Activated CD4-positive, alpha-beta T cell treated with anti-CD3 and anti-CD28 coated beads for 1 hour (primary cell): Measurements from ENCODE around the gene PID1.

ENCODE experiments used
- DNase-seq: peaks from one replicate; pipeline ENCODE4 v3.0.0-alpha.2; 2020

Gene PID1

DNA sequence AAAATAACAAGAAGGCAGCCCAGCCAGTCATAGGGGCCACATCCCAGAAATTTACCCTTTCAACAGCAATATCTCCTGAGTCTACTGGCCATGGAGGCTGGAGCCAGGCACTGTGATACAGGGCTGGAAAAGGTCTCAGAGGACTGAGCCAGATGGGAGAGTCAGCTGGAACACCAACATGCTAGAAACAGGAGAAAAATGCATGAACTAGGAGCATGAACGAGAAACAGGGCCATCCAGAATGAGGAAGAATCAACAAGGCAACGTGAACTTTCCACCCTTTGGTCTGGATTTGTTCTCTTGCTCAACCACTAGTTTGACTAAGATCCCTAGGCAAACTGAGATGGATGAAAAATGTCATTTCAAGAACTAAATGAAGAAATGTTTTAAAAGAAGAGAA, 13.1 kb downstream of the PID1 start:
- DNase-seq = no peak

DNA sequence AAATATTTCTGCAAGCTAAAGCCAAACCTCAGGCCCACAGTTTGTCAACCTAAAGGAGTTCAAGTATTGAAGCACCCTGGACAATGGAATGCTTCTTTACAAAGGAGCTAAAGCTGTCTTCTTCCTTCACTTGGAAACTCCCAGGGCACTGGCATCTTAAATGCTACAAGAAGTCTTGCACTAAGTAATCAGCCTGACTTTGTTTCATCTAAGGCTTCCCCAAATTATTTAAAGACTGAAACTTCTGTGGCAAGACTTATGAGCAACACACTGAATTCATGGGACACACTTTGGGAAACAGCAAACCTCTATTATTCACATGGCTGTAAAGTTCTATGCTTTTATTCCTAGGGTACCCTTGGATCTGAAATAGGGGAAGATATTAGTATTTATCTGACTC, 14.7 kb downstream of the PID1 start:
- no peak for DNase-seq

DNA sequence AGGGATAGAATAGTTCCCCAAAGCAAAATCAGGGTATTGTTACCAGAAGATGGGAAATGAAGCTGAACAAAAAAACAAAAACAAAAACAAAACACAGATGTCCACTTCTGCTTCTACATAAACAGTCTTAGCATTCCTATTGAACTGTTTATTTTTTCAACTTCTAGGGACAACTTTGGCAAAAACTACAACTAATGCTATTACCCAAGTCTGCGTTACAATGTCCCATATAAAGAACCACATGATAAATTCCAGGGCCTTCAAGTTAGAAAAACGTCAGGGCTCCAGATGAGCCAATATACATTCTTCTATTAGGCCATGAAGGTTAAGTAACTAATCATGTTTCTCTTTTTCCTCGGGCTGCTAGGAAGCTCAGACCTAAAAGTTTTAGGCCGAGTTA, 16.9 kb downstream of the PID1 start:
- no peak for DNase-seq

DNA sequence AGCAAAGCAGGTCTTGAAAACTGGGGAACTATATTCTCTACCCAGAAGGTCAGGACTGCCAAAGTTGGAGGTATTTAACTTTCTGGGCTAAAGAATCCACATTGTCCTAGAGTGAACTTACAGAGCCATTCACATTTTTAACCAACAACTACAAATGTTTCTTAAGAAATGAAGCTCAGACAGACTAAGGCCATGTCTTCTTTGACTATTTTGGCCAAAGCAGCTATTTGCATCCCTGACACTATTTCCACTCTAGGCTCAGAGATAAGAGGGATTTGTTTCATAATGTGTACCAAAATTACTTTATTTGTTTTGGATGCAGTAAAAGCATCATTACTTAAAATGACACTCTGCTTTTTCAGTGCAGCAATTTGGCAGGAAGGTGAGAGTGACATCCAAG, 18.1 kb downstream of the PID1 start:
- no peak for DNase-seq

DNA sequence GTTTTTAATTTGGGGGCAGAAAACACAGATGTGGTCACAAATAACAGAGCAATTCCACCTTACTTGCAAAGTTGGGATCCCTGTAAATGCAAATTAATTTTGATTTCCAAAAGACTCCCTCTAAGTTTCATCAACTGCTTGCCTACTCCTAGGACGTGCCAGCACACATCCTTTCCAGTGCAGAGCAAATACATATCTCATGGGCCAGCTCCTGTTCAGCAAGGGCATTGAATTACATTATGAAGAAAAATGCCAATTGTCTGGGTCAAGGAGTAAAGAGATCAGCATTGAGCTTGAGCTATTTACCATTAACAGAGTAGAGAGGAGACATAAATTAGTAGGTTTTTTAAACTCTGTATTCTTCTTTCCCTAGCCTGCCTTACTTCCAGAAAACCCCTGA, 18.8 kb downstream of the PID1 start:
- DNase-seq = no peak

DNA sequence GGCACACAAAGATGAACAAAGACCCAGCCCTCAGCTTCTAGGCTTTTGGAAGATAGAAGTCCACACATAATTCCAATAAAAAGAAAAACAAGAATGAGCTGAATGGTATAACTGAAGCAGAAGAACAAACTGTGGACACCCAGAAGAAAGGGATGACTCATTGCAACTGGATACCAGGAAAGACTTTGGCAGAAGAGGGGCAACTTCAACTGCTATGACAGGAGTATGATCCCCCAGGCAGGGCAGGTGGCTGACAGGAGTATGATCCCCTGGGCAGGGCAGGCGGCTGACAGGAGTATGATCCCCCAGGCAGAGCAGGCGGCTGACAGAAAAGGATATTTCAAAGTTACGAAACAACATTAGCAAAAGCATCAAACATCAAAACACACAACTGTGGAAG, 21.6 kb downstream of the PID1 start:
- no peak for DNase-seq

DNA sequence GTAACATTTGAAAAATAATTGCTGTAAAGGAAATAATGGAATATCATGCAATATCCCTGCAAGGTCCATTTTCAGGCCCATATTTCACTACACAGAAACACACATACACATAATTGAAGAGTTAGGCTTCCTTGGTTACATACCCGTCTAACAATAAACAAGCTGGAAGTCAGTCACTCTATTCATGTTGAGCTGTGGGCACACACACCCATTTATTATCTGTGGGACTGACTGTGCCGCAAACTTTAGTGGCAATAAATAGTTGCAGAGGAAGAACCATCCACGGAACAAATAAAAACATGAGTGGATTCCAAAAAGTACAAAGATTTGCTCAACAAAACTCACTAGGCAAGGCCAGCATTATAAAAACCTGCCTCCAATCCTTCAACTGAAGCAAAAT, 24.8 kb downstream of the PID1 start:
- DNase-seq = no peak

DNA sequence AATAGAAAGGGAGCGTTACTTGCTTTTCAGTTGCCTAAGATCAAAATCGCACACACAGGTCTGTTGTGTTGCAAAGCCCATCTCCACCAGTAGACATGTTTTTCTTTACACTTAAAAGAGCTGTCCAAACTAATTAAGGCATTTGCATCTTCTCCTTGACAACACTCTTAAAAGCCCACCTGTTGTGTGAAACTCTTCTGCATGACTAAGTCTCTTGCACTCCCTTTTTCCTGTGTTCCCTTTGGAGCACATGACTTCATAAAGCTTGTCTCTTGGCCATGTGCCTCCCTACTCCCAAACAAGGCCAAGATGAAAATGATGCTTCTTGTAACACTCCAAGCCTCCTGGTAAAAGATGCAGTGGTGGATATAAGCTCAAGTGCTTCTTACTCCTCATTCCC, 26.1 kb downstream of the PID1 start:
- no peak for DNase-seq

DNA sequence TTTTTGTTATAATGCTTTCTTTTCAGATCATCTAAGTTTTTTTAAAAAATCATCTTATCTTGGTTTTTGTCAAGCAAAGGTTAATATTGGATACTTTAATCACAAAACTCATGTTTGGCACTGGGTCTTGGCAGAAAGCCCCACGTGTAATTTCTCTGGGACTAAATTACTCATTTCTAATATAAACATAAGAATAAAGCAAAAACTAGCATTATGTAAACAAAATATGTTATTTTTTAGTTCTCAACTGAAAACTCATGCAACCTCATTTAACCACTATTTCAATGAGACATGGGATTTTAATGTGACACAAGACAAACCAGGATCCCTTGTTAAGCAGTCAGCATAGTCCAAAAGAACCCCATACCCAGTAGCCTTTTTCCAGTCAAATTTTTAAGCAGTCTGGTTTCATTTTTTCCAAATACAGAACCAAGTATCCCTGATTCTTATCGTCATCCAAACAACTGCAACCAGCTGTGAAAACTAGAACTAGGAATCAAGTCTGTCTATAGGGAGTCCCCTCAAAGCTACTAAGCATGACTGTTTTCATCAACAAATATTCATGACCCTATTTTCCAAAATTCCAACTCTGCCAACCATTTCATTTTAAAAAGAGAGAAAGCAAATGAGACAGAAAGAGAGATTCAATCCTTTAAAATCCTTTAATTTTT, 27.1 kb downstream of the PID1 start:
- no peak for DNase-seq

DNA sequence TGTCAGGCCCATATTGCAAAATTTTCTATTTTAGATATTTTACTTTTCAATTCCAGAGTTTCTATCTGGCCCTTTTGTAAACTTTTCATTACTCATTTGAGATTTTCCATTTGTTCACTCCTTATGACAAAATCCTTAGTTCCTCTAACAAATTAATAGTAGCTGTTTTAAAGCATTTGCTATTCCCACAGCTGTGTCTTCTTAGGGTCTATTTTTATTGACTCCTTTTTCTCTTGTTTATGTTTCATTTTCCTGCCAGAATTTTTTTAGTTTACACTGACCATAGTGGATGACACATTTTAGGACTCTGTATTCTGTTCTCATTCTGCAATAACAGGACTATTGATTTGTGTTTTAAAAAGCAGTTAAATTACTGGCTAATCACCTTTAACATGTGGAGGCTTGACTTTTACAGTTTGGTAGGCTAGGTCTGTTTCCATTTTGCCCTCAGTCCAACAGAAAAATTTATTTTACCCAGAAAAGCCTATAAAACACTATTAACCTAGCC, 30.0 kb downstream of the PID1 start:
- no peak for DNase-seq

DNA sequence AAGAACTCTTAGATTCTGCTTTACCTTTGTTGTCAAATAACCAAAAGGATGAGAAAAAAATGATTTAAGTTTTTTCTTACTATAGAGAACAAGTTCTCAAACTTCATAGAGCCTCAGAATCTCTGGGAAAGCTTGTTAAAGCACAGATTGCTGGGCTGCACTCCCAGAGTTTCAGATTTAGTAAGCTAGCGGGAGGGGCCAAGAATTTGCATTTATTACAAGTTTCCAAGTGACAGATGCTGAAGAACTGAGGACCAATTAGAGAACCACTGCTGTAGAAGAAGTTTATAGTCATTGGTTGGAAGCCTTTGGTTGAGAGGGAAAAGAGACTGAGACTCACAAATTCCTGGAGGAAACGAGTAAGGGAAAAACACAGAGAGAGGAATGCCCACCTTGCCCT, 32.1 kb downstream of the PID1 start:
- DNase-seq = no peak

DNA sequence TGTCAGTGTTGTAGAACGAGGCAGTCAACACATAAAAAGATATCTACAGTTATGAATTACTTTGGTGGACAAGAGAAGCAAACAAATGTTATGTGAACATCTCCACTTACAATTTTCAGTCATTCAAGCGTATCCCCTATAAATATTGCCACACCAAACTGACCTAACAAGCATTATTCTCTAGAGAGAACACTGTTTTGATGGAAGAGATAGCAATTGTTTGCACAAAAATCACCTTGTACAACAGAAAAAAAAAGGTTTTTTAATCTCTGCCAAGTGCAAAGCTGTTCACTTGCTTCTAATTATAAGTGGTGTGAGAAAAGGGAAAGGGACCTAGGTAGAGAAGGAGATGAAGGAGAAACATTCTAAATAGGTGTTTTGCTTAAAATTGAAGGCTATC, 33.8 kb downstream of the PID1 start:
- DNase-seq = no peak

DNA sequence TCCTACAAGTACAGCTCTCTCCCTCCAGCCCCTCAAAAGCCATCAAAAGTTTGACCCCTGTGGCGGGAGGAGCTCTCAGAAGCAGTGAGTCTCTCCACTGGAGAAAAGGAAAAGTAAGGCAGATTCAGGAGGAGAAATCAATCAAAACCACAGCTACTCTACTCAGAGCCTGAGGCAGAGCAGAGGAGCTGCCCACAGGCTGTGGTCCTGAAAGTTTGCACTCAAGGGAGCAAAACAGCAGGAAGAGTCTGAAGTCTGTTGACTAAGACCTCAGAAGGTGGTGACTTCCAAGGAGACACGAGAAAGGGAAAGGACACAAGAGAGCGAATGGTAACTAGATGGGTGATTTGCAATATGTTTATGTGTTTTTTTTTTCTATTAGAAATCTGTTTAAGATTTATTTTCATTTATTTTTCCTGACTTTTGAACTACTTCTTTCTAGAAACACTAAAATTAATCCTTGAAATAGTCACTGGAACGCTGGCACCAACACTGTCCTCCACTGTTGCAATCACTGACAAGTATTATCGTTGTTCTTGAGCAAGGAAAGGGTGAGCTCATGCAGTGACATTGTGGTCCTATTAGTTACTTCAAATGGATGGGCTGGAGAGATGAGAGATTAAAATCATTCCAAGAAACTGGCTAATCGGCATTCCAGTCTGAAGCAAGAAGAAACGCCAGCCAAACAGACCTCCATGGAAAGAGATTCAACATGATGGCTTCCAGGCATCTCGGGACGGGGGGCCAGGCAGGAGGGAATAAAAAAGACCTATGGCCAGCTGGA, 35.8 kb downstream of the PID1 start:
- no peak for DNase-seq

DNA sequence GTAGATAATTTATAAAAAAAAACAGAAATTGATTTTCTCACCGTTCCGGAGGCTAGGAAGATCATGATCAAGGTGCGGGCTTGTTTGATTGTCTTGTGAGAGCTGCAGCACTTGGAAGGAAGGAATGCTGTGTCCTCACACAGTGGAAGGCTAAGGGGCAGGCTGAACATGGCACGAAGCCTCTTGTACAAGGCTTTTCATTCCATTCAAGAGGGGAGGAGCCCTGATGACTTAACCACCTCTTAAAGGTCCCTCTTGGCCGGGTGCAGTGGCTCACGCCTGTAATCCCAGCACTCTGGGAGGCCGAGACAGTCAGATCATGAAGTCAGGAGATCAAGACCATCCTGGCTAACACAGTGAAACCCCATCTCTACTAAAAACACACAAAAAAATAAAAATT, 39.2 kb downstream of the PID1 start:
- DNase-seq = no peak

DNA sequence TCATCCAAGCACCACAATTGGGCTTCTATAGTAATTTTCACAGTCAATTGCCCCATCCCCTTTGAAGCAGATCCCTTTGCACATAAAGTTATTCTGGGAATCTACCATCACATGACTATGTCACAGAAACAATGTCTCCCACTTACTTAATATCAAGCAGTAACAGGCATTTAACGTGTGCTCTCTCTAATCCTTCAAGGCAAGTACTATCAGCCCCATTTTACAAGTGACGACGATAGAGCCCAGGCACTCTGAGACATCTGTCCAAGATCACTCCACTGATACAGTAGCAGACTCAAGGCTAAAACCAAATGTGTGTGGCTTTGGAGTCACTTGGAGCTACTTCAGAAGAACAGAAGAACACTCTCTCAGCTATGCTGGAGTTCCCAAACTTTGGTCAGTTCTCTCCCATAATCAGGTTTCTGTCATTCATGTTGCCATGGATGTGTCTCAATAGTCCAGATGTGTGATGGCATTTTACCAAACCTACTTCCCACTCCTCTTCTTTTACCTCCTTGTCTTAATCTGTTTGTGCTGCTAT, 39.7 kb downstream of the PID1 start:
- no peak for DNase-seq

DNA sequence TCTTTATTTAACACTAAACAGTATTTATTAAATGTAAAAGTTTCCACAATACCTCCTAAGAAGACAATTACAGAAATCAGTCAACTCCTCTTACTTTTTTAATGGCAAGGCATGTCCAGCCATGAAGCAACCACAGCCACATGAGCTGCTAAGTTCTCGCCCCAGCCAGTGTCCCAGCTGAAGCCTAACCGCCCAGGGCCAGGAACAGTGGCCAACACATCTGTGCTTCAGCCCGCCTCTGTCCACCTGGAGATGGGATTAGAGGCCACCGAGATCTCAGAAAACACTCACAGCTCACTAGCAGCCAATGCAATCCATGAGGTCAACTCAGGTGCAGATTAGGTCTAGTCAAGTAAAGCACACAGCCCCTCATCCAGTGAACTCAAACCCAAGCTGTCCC, 40.2 kb downstream of the PID1 start:
- DNase-seq = no peak

DNA sequence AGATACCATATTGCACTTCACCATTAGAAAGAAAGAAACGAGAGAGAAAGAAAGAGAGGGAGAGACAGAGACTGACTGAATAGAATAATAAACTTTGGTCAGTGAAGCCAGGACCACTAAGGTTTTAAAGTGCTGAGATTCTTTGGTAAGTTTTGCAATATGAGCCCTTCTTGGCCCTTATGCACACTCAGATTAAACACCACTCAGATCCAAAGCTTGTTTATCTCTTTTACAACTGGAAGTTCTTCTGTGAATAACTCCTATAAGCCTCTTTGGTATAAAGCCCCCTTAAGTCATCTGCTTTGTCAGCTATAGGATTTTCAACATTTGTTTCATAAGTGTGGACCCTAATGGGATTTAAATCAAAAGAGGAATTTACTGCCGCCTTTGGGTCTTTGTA, 40.8 kb downstream of the PID1 start:
- DNase-seq = no peak

DNA sequence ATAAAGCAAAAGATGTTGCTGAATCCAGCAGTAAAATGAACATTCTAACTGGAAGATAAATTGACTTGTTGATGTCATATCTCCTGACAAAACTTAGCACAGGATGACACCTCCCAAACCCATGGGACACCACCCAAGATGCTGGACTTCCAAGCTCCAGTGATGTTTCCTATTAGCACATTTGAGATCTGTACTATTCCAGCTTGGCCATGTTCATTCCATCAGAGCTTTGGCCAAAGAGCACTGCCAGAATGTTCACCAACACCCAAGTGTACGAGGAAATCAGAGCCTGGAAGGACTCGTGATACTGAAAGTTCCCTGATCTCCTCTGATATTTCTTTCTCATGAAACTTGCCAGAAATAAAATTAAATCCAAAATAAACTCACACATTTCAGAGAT, 44.7 kb downstream of the PID1 start:
- no peak for DNase-seq

DNA sequence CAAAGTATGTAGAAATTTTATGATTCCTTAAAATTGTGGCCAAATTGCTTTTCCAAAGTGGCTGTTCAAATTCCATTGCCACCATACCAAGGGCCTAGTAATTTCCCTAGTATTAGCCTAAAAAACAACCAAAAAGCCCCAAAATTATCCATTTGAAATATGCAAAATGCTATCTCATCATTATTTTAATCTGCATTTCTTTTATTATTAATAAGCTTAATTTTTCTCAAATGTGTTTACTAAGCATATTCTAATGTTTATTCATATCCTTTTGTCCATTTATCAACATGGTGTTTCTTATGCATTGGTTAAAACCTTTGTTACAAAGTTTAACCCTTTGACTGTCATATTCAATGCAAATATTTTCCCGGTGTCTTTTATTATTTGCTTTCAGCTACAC, 48.0 kb downstream of the PID1 start:
- DNase-seq = no peak

DNA sequence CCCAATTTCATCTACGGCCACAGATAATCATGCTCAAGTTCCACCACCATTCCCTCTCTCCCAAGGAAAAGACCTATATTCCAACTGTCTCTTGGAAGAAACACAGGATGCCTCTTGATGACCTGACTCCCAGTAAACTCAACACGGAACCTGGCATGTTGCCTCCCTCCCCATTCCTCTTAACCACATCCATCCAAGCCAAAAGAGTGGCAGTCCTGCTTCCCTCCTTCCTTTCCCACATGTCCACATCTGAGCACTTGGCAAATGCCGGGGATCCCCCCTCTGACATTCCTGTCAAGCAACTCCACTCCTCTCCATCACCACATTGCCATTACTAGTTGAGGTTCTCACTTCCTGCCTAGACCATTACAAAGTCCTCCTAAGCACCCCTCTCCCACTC, 49.4 kb downstream of the PID1 start:
- DNase-seq = no peak

DNA sequence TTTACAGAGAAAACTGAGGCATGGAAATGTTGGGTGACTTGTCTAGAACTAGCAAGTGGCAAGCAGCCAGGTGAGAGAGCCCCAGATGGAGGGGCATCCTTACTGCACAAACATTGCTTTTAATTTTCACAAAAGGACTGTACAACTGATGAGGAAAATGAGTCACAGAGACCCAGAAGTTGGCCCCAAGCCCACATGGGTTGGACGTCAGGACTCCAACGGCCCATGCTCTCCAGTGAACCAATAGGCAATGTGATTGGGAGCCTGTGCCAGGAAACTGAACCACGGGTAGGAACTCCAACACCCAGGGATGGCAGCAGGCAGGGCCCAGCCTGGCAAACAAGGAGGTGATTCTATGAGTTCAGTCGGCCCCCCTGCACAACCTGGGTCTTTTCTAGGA, 50.8 kb downstream of the PID1 start:
- no peak for DNase-seq

DNA sequence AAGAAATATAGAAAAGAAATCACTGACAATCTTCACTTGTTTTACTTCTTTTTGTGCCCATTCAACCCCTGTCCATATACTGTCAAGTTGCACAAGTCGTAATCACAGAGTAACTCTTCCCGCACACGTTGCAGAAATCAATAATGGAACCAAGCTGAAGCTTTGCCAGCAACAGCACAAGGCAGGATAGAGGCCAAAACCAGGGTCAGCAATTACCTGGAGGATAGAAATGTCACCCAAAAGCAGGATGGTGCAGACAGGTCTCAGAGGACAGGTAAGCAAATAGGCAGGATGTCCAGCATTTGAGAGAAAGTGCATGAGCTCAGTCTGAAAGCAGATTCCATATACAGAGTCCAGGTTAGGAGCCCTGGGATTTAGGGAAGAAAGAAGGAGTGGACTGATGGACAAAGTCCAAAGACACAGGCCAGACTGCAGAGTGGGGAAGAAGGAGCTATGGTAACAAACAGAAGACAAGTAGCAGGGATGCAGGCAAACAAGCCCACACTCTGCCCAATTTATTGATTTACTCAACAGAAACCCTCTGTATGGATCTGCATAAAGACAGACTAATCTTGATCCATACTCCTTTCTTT, 52.7 kb downstream of the PID1 start:
- DNase-seq = no peak

DNA sequence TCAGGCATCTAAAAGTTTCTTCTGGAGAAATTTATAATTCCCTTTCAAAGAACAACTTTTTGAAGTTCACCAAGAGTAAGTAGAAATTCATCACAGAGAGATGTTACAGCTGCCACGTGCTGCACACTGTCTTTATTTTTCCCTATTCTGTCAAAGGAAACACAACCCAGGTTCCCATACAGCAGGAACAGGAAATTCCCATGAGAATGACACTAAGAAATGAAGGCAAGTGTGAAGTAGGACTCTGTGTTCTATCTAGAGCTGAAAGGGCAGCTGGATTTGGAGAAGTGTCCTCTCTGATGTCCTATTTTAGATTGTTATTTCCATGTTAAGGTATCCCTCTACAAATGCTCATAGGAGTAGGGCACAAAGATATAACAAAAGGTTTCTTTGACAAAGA, 58.8 kb downstream of the PID1 start:
- DNase-seq = no peak

DNA sequence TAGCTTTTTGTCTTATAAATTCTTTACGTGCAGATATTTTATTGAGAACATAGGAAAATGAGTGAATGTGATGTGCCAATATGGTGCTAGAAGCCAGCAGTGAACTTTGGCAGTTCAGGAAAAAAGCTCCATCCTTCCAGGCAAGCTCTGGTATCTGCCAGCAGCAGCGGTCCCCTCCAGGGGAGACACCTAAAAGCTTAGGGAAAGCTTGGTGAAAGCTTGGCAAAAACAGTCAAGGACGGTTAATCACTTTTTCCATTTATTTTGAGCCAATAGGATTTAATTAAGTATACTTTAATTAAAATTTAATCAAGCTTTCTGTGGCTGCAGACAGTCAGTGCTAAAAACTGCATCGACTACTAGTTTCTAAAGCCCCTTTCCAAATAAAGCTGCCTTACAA, 60.4 kb downstream of the PID1 start:
- no peak for DNase-seq
